ENCODE results near the gene NR3C1. TPM values are rescaled to one million over a fixed set of nuclear protein-coding genes. Genes with fewer than 3 reads are reported as not detected.

The NR3C1 gene
- total RNA-seq, 1 experiment from 2014 or later: 31.4 TPM

DNA sequence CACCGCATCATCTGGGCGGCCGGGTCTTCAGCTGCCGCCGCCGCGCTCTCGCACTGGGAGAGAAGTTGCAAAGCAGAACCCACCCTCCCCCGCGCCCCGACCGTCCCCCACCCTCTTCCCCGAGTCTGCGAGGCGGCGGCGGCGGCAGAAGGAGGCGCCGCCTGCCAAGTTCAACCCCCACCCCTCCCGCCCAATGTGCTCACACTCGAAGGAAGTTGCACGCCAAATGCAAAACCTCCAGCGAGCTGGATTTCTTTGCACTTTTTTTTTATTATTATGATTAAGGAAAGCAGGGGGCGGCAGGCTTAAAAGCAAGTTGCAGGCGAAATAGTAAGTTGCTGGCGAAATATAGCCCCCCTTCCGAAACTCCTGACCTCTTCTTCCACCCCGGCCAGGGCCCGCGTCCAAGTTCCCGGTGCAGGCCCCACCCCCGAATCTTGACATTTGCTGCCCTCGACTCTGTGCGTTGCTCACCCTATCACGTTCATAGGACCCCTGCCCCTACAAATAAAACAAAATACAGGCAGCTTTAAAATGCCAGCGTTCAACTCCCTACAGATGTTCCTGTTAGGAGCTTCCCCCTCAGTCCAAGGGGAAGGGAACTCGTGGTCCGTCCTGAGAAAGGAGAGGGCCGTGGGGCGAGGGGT is 1.1 kb upstream of the NR3C1 start:
- Histone ChIP-seq H4K8ac (replicated peaks; ENCODE audit: insufficient read length, low read depth, low read length) (no peak overlapping the region), H3K14ac (ENCODE audit: insufficient read depth, low read length) (no peak overlapping the region; the same call in 1 of the 2 replicates), H3K79me1 (ENCODE audit: insufficient read depth, low read depth, low read length, poor library complexity, severe bottlenecking) (no peaks in the 10 kb centered on the region), H2BK20ac (ENCODE audit: low read depth, low read length, poor library complexity, severe bottlenecking) (no peak overlapping the region), H3K27ac (ENCODE audit: insufficient read length, low read depth, low read length) (no peak overlapping the region), H3K9me3 (ENCODE audit: control insufficient read depth, low read depth, low read length) (no peaks in the 10 kb centered on the region), H3K23me2 (ENCODE audit: insufficient read length, low read depth, low read length, poor library complexity, severe bottlenecking) (peaks cover 23% of the 10 kb centered on the region), H3K56ac (ENCODE audit: insufficient read length, low read depth, low read length) (no peak overlapping the region), H3K4ac (ENCODE audit: low read depth, low read length) (no peak overlapping the region), H3K18ac (ENCODE audit: insufficient read length, low read depth, low read length) (no peak overlapping the region), H3K9ac (ENCODE audit: extremely low read depth, insufficient read length, low read length) (no peak overlapping the region), H3K79me2 (ENCODE audit: insufficient read depth, low read length) (no peaks in the 10 kb centered on the region), H3K4me1 (ENCODE audit: insufficient read depth, low read length) (peaks cover 5% of the 10 kb centered on the region), H2AK5ac (ENCODE audit: insufficient read length, low read length) (no peak overlapping the region), H3K23ac (ENCODE audit: insufficient read length, low read depth, low read length) (no peak overlapping the region), H4K91ac (ENCODE audit: insufficient read length, low read depth, low read length) (no peak overlapping the region), H2BK12ac (ENCODE audit: insufficient read length, low read depth, low read length) (no peak overlapping the region), H2BK120ac (ENCODE audit: low read depth, low read length, poor library complexity, severe bottlenecking) (no peak overlapping the region), H4K20me1 (ENCODE audit: control insufficient read depth, insufficient read depth, insufficient read length) (no peaks in the 10 kb centered on the region), H3T11ph (ENCODE audit: low read length) (no peak overlapping the region), H4K5ac (ENCODE audit: insufficient read length, low read depth, low read length) (no peak overlapping the region), H2BK15ac (ENCODE audit: low read depth, low read length) (no peak overlapping the region), H3K4me2 (ENCODE audit: insufficient read depth, insufficient read length, low read length) (peak overlapping the region; percentile 84), H2AFZ (ENCODE audit: low read length) (no peak overlapping the region), H2BK5ac (ENCODE audit: insufficient read length, low read length) (no peak overlapping the region), H3K27me3 (ENCODE audit: insufficient read depth, low read length) (peaks cover 10% of the 10 kb centered on the region; the same call in 1 of the 2 replicates)
- Mint-ChIP-seq H3K9me3 (no peaks in the 10 kb centered on the region), H3K4me3 (peak overlapping the region; percentile 82 to 91), H3K36me3 (ENCODE audit: insufficient read depth in 1 of 3, low read depth in 3 of 3) (peaks cover 0 to 7% (median 0%) of the 10 kb centered on the region in 3 experiments; a peak in 3 of 7 replicates), H3K27ac (peak overlapping the region in 1 of 3 experiments; percentile 91; a peak in 3 of 7 replicates), H3K4me1 (peaks cover 28 to 32% of the 10 kb centered on the region in 2 experiments), H3K27me3 (ENCODE audit: low read depth) (peaks cover 26% of the 10 kb centered on the region)
- TF ChIP-seq, protein P1, sequence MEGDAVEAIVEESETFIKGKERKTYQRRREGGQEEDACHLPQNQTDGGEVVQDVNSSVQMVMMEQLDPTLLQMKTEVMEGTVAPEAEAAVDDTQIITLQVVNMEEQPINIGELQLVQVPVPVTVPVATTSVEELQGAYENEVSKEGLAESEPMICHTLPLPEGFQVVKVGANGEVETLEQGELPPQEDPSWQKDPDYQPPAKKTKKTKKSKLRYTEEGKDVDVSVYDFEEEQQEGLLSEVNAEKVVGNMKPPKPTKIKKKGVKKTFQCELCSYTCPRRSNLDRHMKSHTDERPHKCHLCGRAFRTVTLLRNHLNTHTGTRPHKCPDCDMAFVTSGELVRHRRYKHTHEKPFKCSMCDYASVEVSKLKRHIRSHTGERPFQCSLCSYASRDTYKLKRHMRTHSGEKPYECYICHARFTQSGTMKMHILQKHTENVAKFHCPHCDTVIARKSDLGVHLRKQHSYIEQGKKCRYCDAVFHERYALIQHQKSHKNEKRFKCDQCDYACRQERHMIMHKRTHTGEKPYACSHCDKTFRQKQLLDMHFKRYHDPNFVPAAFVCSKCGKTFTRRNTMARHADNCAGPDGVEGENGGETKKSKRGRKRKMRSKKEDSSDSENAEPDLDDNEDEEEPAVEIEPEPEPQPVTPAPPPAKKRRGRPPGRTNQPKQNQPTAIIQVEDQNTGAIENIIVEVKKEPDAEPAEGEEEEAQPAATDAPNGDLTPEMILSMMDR (conservative IDR thresholded peaks at IDR 0.05): no peak
- peak; percentile 70 for DNase-seq
- WGBS (ENCODE audit: extremely low coverage, insufficient read length, low lambda C conversion rate): no CpG with 5 or more reads among the region's 41 CpGs

All from H9 (cell line).